Hematopoietic multipotent progenitor cell treated with erythropoietin and hydrocortisone succinate and interleukin-3 and kit ligand, for 4 days (in vitro differentiated cells): ENCODE data around the gene NECAB2.

ENCODE experiments used
- DNase-seq: peaks from one replicate; pipeline ENCODE4 v3.0.0-alpha.2; 2015

Gene NECAB2

GRCh38 chr16:83967838-83968305 is at the start of gene NECAB2:
Gene NECAB2 (plus strand): TSS chr16:83968244. CDS start chr16:83968649, 405 bp downstream.
- DNase-seq: peak; percentile 64

- DNase-seq: no peak
Measured at GRCh38 chr16:83920894-83921491, 47.1 kb upstream of the NECAB2 start.

DNA sequence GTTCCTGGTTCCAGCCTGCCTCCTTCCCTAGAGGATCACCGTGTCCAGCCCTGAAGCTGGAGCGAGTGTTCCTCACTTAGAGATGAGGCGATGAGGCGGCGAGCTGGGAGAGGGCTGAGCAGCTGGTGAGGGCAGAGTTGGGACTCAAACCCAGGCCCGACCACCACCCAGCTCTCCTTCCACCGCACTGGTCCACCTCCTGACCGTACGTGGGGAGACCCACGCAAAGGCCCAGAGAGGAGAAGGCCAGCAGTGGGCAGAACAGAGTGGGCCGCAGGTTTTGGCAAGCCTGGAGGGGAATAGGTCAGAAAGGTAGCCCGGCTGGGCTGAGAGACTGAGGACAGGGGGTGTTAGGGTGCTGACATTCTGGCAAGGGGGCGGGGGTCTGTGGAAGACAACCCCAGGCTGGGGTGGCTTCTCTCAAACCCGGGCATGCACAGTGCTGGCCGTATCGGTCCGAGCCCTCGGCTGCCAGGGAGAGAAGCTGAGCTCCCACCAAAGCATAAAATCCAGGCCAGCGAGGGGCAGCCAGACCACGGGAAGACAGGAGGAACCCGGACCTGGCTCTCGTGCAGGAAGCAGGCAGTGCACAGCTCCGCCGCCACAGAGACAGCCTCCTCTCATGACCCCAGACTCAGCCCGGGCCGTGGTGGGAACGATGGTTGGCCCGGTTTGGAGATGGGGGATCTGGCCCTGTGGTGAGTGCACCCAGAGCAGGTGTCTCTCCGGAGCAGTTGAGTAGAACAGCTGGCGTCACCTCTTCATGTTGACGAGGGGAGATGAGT is 44.3 kb upstream of the NECAB2 start:
- no peak for DNase-seq

- DNase-seq: no peak
Measured at GRCh38 chr16:83924686-83925085, 43.4 kb upstream of the NECAB2 start.

DNA sequence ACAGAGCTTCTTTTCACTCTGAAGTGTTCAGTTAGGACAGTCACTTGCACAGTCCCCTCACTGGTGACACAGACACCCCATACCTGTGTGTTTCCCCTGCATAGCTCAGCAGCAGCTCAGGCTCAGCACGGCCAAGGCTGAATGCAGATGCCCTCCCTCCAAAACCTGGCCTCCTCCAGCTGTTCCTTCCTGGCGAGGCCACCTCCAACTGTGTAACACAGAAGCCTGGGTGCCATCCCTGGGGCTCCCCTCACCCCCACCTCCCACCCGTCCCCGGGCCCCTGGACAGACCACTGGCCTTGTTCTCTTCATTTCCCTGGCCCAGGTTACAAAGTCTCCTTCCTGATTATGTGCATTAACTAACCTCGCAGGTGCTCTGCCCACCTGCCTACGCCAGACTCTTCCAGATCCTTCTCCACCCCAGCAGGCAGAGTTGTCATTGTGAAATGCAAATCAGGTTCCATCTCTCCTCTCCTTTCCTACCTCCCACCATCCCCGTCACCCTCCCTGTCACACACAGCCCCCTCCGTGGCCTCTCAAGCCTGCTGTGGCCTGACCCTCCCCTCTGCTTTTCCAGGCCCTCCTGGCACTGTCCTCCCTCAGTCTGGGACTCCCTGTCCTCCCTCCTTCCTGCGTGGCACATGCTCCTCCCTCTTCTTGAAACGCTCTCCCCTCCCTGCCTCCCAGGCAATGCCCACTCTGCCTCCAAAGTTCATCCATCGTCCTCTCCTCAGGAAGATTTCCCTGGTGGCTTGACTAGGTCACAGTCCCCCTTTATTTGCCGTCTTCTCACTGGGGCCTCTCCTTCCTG is 42.7 kb upstream of the NECAB2 start:
- DNase-seq: no peak

GRCh38 chr16:83925957-83926725 is 41.9 kb upstream of the NECAB2 start:
- no peak for DNase-seq

DNA sequence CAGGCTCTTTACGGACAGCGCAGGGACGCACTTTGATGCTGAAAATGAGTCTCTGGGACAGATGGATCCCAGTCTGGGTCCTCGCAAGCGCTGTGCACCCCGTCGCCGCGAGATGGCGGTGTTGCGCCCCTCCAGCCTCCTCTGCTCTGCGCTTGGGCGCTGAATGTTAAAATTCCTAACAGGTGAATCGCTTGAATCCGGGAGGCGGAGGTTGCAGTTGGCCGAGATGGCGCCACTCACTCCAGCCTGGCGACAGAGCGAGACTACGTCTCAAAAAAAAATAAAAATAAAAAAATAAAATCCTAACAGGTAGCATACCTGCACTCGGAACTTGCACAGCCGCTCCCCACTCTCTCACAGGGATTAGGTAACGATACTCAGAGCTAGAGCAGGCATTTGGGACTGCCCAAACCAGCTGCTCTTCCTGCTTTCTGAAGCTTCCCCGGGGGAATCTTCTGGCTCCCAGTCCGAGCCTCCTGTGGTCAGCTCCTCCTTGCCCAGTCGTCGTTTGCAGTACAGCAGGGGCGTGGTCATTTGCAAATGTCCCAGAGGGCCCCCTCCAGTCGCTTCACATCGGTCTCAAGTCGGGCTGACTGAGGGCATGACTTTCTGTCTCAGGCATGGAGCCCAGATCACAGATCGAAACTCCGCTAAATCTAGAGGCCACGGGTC is 41.2 kb upstream of the NECAB2 start:
- peak; percentile 73 for DNase-seq

DNA sequence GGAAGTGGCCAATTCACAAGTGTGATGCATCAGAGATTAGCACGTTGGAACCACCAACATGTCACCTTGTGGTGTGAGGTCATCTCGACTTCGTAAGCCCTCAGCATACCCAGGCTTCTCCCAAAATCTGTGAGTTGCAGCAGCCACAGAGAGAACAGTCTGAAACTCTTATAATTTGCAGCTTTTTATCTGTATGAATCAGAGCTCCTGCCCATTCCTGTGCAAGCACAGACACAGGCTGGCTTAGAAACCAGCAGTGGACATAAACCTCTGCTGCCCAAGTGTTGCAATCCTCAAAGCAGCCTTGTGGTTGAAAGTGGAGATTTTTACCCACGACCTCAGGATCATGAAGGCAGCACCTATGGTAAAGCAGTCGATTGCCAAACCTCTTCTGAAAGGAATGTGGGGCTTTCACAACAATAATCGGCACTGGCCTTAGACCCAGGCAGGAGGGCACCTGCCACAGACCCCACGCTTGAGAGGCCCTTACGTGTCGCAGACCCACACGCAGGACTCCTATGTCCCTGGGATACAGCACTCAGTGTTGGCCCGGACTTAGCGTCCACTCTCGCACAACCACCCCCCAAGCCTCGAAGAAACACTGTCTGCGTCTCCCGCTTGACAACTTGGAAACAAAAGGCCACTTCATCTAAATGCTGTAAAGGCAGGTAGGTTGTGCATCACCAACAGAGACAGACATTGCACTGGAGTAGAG is 39.5 kb upstream of the NECAB2 start:
- DNase-seq: no peak

GRCh38 chr16:83929811-83930555 is 38.1 kb upstream of the NECAB2 start:
- DNase-seq: no peak

DNA sequence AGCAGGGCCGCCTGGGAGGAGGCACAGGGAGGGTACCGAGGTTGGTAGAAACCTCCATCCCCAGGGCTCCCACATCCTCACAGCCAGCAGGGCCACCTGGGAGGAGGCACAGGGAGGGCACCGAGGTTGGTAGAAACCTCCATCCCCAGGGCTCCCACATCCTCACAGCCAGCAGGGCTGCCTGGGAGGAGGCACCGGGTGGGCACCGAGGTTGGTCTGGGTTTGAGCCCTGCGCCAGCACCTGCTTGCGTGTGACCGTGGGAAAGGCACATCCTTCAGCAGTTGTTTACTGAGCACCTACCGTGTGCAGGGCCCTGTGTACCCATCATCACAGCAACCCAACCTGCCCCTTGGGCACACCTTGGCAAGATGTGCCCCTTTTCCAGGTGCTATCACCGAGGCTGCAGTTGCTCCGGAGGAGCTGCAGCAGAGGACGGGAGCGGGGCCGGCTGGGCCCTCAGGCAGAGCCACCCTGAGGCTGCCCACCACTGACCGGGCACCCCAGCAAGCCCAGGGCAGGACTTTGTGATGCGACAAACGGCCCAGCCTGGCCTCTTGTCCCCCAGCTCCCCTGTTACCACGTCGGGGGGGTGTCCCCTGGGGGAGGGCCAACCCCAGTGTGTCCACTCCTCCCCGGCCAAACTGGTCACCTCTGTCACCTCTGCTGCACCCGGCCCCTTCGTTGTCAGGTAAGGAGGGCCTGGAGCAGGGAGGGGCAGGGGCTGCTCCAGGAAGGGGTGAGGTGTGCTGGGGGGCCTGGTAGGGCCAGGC is 37.1 kb upstream of the NECAB2 start:
- no peak for DNase-seq

- no peak for DNase-seq
Measured at GRCh38 chr16:83931556-83931955, 36.5 kb upstream of the NECAB2 start.

DNA sequence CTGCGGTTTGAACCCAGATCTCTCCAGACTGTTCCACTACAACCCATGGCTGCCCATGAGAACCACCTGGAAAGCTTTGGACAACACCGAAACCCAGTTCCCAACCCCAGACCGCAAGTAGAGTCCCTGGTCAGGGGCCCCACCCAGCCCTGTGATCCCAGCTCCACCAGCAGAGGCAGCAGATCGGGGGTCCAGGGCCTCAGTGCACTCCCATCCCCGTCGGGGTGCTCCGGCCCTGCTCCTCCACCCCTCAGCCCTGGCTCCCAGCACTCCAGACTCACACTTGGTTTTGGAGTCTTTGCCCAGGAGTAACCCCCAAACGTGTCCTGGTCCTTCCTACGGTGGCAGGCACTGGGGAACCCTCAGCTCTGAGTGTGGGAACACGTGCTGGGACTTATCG is 35.7 kb upstream of the NECAB2 start:
- DNase-seq: no peak

- DNase-seq: no peak
Measured at GRCh38 chr16:83932955-83933673, 34.9 kb upstream of the NECAB2 start.

- no peak for DNase-seq
Measured at GRCh38 chr16:83933885-83934683, 34.0 kb upstream of the NECAB2 start.

DNA sequence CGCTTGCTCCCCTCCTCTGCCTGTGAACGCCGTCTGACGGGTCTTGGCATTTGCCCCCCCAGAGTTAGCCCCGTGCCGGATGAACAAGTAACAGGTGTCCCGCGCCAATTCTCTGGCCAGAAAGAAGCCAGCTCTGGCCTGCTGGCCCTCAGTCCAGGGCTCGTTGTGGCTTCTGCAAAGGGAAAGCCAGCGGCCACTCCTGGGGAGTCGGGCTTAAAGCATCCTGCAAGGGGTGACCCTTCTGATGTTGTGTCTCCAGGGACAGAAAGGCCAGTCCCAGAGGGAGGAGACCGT is 33.4 kb upstream of the NECAB2 start:
- DNase-seq: no peak

DNA sequence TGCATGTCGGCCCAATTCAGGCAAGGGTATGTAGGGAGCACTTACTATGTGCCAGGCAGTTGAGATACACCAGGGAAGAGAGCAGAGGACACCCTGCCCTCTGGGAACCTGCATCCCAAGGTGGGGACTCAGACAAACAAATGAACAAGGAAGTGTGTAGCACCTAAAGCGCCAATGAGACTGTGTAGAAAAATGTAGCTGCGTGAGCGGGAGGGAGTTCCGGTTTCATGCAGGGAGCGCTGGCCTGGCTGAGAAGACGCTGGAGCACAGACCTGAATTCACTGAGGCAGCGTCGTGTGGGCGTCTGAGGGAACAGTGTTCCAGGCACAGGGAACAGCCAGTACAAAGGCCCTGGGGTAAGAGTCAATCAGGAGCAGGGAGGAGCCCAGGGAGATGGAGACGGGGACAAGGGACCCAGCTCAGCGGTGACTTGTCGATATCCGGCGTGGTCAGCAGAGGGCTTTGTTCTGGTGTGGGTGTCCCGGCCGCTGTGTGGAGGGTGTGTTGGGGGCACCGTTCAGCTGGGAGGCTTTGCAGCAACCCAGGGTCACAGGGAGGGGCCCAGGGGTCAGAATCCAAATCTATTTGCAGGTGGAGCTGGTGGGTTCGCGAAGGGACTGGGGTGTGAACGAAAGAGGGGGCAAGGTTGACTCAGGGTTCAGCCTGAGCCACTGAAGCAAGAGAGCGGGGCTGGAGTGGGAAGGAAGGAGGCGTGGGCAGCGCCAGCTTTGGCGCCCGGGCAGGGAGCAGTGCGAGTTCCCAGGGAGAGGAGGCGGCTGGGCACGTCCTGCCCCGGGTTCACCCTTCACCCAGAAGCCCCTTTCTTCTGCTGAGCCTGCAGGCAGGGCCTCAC is 32.8 kb upstream of the NECAB2 start:
- no peak for DNase-seq

DNA sequence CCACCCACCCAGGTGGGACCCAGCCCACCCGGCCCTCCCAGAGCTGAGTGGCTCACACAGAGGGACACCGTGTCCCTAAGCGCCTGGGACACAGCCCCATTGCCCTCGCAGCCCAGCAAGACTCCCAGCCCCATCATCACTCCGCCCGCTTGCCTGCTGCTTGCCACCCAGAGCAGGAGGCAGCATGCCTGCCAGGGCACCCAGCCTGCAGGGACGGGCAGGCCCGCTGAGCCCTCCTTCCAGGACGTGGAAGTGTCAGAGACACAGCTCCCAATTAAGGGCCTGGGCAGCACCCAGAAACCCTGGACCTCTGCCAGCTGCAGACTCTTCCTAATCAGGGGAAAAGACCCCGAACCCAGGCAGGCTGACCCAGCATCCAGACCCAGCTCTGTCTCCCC is 32.2 kb upstream of the NECAB2 start:
- no peak for DNase-seq
